WTC11 (cell line): ENCODE results near the gene TEDC2. TPM values are rescaled to one million over a fixed set of nuclear protein-coding genes. Genes with fewer than 3 reads are reported as not detected.

ENCODE experiments used
- ATAC-seq: fragments of 200-7000 bp; cut with Tn5 transposase; 2 replicates; pipeline ENCODE4 v1.10.0; 2021; ENCODE audit warnings: mild to moderate bottlenecking, moderate library complexity
- CTCF ChIA-PET: fragments of 300-600 bp; sonication (Branson Sonifier 250); formaldehyde crosslinking; loops from one replicate; lab custom pipeline; 2021; ENCODE audit warnings: antibody characterized with exemption; lab: Charles Lee
- POLR2A ChIA-PET: fragments of 350-600 bp; sonication (Branson Sonifier 250); formaldehyde crosslinking; loops from one replicate; lab custom pipeline; 2021; ENCODE audit warnings: antibody characterized with exemption; lab: Charles Lee
- DNase-seq: peaks from one replicate; pipeline ENCODE4 v3.0.0; 2021; ENCODE audit warnings: low spot score
- H3K27ac Mint-ChIP-seq: 2 replicates; pipeline ENCODE4 v1.8.0; 2021; ENCODE audit warnings: mixed read lengths
- H3K27me3 Mint-ChIP-seq: 2 replicates; pipeline ENCODE4 v1.8.0; 2021; ENCODE audit warnings: low read depth, mild to moderate bottlenecking, moderate library complexity, mixed read lengths
- H3K36me3 Mint-ChIP-seq: 2 replicates; pipeline ENCODE4 v1.8.0; 2021; ENCODE audit warnings: mixed read lengths
- H3K4me1 Mint-ChIP-seq: 2 replicates; pipeline ENCODE4 v1.8.0; 2022; ENCODE audit warnings: mixed read lengths
- H3K4me3 Mint-ChIP-seq: 2 replicates; pipeline ENCODE4 v1.8.0; 2021; ENCODE audit warnings: mild to moderate bottlenecking, moderate library complexity, mixed read lengths
- H3K9me3 Mint-ChIP-seq: 2 replicates; pipeline ENCODE4 v1.8.0; 2021; ENCODE audit warnings: mixed read lengths
- ARID4B ChIP-seq: sonication (generic); formaldehyde crosslinking; IDR thresholded peaks from 2 replicates; pipeline ENCODE4 v1.8.0; 2023; ENCODE audit warnings: missing genetic modification reagents, mild to moderate bottlenecking, borderline replicate concordance
- CBFB ChIP-seq: sonication (generic); formaldehyde crosslinking; IDR thresholded peaks from 2 replicates; pipeline ENCODE4 v1.8.1; 2022; ENCODE audit warnings: mild to moderate bottlenecking, low read depth, missing genetic modification reagents
- CREM ChIP-seq: sonication (generic); formaldehyde crosslinking; IDR thresholded peaks from 2 replicates; pipeline ENCODE4 v1.8.1; 2022; ENCODE audit warnings: mild to moderate bottlenecking, missing genetic modification reagents, moderate library complexity
- ESRRA ChIP-seq: sonication (generic); formaldehyde crosslinking; IDR thresholded peaks from 2 replicates; pipeline ENCODE4 v1.8.1; 2022; ENCODE audit warnings: mild to moderate bottlenecking, missing genetic modification reagents, borderline replicate concordance
- GTF2I ChIP-seq: fragments of 250-450 bp; sonication (Bioruptor Pico); conservative IDR thresholded peaks from 2 replicates; pipeline ENCODE4 v1.4.0; 2021; ENCODE audit warnings: mild to moderate bottlenecking
- HMGA2 ChIP-seq: fragments of 250-450 bp; sonication (Bioruptor Pico); IDR thresholded peaks from 2 replicates; pipeline ENCODE4 v1.4.0; 2021; ENCODE audit warnings: mild to moderate bottlenecking, moderate library complexity
- HMGXB4 ChIP-seq: sonication (generic); formaldehyde crosslinking; IDR thresholded peaks from 2 replicates; pipeline ENCODE4 v1.8.1; 2023; ENCODE audit warnings: mild to moderate bottlenecking, moderate library complexity, missing genetic modification reagents
- NFYB ChIP-seq: sonication (generic); formaldehyde crosslinking; conservative IDR thresholded peaks from 2 replicates; pipeline ENCODE4 v1.8.0; 2022; ENCODE audit warnings: low read depth, missing genetic modification reagents
- RELA ChIP-seq: sonication (generic); formaldehyde crosslinking; IDR thresholded peaks from 2 replicates; pipeline ENCODE4 v1.8.1; 2022; ENCODE audit warnings: missing genetic modification reagents, mild to moderate bottlenecking, borderline replicate concordance
- RORB ChIP-seq: fragments of 250-450 bp; sonication (Bioruptor Pico); IDR thresholded peaks from 2 replicates; pipeline ENCODE4 v1.9.0; 2021; ENCODE audit warnings: mild to moderate bottlenecking
- TCF7 ChIP-seq: sonication (generic); formaldehyde crosslinking; IDR thresholded peaks from 2 replicates; pipeline ENCODE4 v1.8.0; 2022; ENCODE audit warnings: mild to moderate bottlenecking, low read depth, missing genetic modification reagents, moderate library complexity
- ZNF263 ChIP-seq: sonication (generic); formaldehyde crosslinking; IDR thresholded peaks from 2 replicates; pipeline ENCODE4 v1.8.1; 2022; ENCODE audit warnings: low read depth, mild to moderate bottlenecking, moderate library complexity, missing genetic modification reagents
- ZNF423 ChIP-seq: fragments of 250-450 bp; sonication (Bioruptor Pico); IDR thresholded peaks from 2 replicates; pipeline ENCODE4 v2.1.2; 2022; ENCODE audit warnings: mild to moderate bottlenecking, moderate library complexity
- total RNA-seq: library from RNA; stranded (reverse); gene quantifications from 3 replicates; pipeline ENCODE4 v1.2.3, GENCODE V29; 2021
- TF ChIP-seq, protein P1 (sequence below): sonication (generic); formaldehyde crosslinking; IDR thresholded peaks from 2 replicates; pipeline ENCODE4 v1.8.1; 2022; ENCODE audit warnings: mild to moderate bottlenecking, missing genetic modification reagents, moderate library complexity, borderline replicate concordance
- TF ChIP-seq, protein P2 (sequence below): sonication (generic); formaldehyde crosslinking; IDR thresholded peaks from 2 replicates; pipeline ENCODE4 v1.8.1; 2022; ENCODE audit warnings: low read depth, missing genetic modification reagents, borderline replicate concordance
- TF ChIP-seq, protein P3 (sequence below): fragments of 250-450 bp; sonication (Bioruptor Pico); IDR thresholded peaks from 2 replicates; pipeline ENCODE4 v2.1.2; 2022; ENCODE audit warnings: mild to moderate bottlenecking, moderate library complexity
- TF ChIP-seq, protein P4 (sequence below): sonication (generic); formaldehyde crosslinking; IDR thresholded peaks from 2 replicates; pipeline ENCODE4 v1.8.0; 2023; ENCODE audit warnings: missing genetic modification reagents
- TF ChIP-seq, protein P5 (sequence below): sonication (generic); formaldehyde crosslinking; IDR thresholded peaks from 2 replicates; pipeline ENCODE4 v1.8.1; 2022; ENCODE audit warnings: missing genetic modification reagents, borderline replicate concordance

Gene TEDC2
- total RNA-seq, 1 experiment from 2014 or later: 61.6 TPM

DNA sequence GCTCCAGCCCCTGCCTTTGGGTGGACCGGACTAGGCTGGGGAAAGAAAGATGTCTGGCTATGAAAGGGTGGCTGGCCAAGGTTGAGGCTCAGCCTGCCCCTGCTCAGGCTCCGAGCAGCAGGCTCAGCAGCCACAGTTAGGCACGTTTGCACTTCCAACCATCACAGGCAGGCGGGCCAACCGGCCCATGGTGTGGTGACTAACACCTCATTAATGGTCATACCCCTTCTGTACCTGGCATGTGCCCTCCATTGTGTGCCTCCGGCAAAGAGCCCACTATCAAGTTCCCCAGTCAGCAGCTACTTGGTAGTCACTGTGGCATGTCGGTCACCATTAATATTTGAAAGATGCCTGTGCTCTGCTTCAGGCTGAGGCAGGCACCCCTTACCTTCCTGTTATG is 21.8 kb downstream of the TEDC2 start (continued):
- TF ChIP-seq, protein P1, sequence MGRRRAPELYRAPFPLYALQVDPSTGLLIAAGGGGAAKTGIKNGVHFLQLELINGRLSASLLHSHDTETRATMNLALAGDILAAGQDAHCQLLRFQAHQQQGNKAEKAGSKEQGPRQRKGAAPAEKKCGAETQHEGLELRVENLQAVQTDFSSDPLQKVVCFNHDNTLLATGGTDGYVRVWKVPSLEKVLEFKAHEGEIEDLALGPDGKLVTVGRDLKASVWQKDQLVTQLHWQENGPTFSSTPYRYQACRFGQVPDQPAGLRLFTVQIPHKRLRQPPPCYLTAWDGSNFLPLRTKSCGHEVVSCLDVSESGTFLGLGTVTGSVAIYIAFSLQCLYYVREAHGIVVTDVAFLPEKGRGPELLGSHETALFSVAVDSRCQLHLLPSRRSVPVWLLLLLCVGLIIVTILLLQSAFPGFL: no peak

- CTCF ChIA-PET: interaction anchor here (0.7 to 2.4 kb wide), 3 partner anchors 9 to 19 kb away, joined by 3 to 19 read pairs (median 3); no protein-coding TSS in a partner anchor
- DNase-seq (no peak), ATAC-seq (no peak)
- Mint-ChIP-seq H3K4me1 (0 out of 2 replicates have a peak, but pooled peaks cover 2% of the 10 kb centered on the region), H3K9me3 (no peaks in the 10 kb centered on the region), H3K4me3 (no peak overlapping the region), H3K27ac (peak overlapping the region; percentile 89), H3K27me3 (peaks cover 6% of the 10 kb centered on the region), H3K36me3 (no peaks in the 10 kb centered on the region)
- POLR2A ChIA-PET: no interaction called here
- TF ChIP-seq CREM (CRISPR knock-in tag): no peak
- TF ChIP-seq TCF7 (CRISPR knock-in tag): no peak
- TF ChIP-seq, protein P2, sequence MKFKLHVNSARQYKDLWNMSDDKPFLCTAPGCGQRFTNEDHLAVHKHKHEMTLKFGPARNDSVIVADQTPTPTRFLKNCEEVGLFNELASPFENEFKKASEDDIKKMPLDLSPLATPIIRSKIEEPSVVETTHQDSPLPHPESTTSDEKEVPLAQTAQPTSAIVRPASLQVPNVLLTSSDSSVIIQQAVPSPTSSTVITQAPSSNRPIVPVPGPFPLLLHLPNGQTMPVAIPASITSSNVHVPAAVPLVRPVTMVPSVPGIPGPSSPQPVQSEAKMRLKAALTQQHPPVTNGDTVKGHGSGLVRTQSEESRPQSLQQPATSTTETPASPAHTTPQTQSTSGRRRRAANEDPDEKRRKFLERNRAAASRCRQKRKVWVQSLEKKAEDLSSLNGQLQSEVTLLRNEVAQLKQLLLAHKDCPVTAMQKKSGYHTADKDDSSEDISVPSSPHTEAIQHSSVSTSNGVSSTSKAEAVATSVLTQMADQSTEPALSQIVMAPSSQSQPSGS (CRISPR knock-in tag): no peak
- TF ChIP-seq, protein P3, sequence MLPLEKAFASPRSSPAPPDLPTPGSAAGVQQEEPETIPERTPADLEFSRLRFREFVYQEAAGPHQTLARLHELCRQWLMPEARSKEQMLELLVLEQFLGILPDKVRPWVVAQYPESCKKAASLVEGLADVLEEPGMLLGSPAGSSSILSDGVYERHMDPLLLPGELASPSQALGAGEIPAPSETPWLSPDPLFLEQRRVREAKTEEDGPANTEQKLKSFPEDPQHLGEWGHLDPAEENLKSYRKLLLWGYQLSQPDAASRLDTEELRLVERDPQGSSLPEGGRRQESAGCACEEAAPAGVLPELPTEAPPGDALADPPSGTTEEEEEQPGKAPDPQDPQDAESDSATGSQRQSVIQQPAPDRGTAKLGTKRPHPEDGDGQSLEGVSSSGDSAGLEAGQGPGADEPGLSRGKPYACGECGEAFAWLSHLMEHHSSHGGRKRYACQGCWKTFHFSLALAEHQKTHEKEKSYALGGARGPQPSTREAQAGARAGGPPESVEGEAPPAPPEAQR (CRISPR knock-in tag): no peak
- no peak for TF ChIP-seq HMGA2
- TF ChIP-seq GTF2I (CRISPR knock-in tag): no peak
- no peak for TF ChIP-seq ESRRA (CRISPR knock-in tag)
- TF ChIP-seq HMGXB4 (CRISPR knock-in tag): no peak
- no peak for TF ChIP-seq ZNF263 (CRISPR knock-in tag)
- no peak for TF ChIP-seq ZNF423 (CRISPR knock-in tag)
- no peak for TF ChIP-seq RELA (CRISPR knock-in tag)
- TF ChIP-seq, protein P4, sequence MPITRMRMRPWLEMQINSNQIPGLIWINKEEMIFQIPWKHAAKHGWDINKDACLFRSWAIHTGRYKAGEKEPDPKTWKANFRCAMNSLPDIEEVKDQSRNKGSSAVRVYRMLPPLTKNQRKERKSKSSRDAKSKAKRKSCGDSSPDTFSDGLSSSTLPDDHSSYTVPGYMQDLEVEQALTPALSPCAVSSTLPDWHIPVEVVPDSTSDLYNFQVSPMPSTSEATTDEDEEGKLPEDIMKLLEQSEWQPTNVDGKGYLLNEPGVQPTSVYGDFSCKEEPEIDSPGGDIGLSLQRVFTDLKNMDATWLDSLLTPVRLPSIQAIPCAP (CRISPR knock-in tag): no peak
- TF ChIP-seq NFYB (CRISPR knock-in tag): no peak
Measured at GRCh38 chr16:2482249-2482648, 22.3 kb downstream of the TEDC2 start.

DNA sequence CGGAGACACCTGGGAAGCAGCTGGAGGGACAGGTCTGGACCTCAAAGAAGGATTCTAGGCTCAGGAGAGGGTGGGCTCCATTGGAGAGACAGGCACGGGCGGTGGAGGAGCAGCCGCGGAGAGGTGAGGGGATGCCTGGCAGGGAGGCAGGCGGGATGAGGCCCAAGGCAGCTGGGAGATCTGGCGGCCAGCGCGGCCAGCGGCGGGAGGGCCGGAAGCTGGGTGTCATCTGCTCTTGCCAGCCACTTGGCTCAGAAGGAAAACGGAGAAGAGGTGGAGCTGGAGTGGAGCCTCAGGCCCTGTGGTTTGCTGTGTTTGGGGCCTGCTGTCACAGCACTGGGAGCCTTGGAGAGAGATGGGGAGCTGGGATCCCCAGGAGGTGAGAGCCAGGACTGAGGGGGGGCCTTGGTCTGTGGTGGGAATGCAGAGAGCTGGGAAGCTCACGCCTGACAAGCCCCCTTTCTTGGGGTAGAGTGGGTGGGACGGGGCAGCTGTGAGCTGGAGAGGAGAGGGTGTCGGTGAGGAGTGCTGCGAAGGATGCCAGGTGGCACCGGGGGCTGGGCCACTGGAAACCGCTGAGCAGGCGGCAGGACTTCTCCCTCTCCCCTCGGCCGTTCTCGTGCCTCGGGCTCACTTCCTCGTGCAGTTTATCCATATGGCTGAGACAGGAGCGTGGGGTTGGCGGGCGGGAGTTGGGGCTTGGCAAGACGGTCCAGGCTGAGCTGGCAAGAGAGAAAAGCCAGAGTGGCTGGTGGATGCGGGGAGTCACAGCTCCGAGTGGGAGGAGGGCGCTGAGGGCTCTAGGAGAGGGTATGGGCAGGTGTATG is 23.0 kb downstream of the TEDC2 start:
- no peaks in the 10 kb centered on the region; the same call in 1 of the 2 replicates for H3K27me3 Mint-ChIP-seq
- ATAC-seq (no peak), DNase-seq (no peak)
- 0 out of 2 replicates have a peak, but pooled peaks cover 4% of the 10 kb centered on the region for H3K4me1 Mint-ChIP-seq
- H3K27ac Mint-ChIP-seq: peak overlapping the region; percentile 25; the same call in 1 of the 2 replicates
- H3K4me3 Mint-ChIP-seq: no peak overlapping the region
- no peaks in the 10 kb centered on the region for H3K36me3 Mint-ChIP-seq
- ChIA-PET CTCF (interaction anchor here (1.2 to 2.4 kb wide), 2 partner anchors 10 to 18 kb away, joined by 3 to 19 read pairs; no protein-coding TSS in a partner anchor), POLR2A (interaction anchor here (1.2 kb wide), 1 partner anchor 13 kb away, joined by 3 read pairs; no protein-coding TSS in a partner anchor)
- no peaks in the 10 kb centered on the region for H3K9me3 Mint-ChIP-seq
- TF ChIP-seq, protein P5, sequence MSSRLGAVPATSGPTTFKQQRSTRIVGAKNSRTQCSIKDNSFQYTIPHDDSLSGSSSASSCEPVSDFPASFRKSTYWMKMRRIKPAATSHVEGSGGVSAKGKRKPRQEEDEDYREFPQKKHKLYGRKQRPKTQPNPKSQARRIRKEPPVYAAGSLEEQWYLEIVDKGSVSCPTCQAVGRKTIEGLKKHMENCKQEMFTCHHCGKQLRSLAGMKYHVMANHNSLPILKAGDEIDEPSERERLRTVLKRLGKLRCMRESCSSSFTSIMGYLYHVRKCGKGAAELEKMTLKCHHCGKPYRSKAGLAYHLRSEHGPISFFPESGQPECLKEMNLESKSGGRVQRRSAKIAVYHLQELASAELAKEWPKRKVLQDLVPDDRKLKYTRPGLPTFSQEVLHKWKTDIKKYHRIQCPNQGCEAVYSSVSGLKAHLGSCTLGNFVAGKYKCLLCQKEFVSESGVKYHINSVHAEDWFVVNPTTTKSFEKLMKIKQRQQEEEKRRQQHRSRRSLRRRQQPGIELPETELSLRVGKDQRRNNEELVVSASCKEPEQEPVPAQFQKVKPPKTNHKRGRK (CRISPR knock-in tag): no peak
- no peak for TF ChIP-seq ARID4B
- TF ChIP-seq CBFB (CRISPR knock-in tag): no peak
- no peak for TF ChIP-seq RORB (CRISPR knock-in tag)
